Naive B cell (primary cell): ENCODE results near the gene PRM2. TPM values are rescaled to one million over a fixed set of nuclear protein-coding genes. Genes with fewer than 3 reads are reported as not detected.

Source experiments
- ATAC-seq, 2 donors: fragments of 150-1000 bp; cut with Tn5 transposase; 2 replicates each; pipeline ENCODE4 v1.10.0; 2021; ENCODE audit warnings: low read depth in 2 of 2, mild to moderate bottlenecking in 2 of 2, moderate library complexity in 2 of 2
- DNase-seq: peaks from one replicate; pipeline ENCODE4 v3.0.0; 2022
- H3K27ac Mint-ChIP-seq, 6 donors: one replicate each; pipeline ENCODE4 v1.8.0; 2020 to 2022; ENCODE audit warnings: mild to moderate bottlenecking in 6 of 6, mixed read lengths in 6 of 6, moderate library complexity in 5 of 6, inconsistent platforms in 2 of 6
- H3K27me3 Mint-ChIP-seq, 3 donors: one replicate each; pipeline ENCODE4 v1.8.0; 2021 to 2022; ENCODE audit warnings: mixed read lengths in 3 of 3, mild to moderate bottlenecking in 1 of 3
- H3K36me3 Mint-ChIP-seq, 2 donors: one replicate each; pipeline ENCODE4 v1.8.0; 2020 to 2022; ENCODE audit warnings: mixed read lengths in 2 of 2, inconsistent platforms in 1 of 2, mild to moderate bottlenecking in 1 of 2
- H3K4me1 Mint-ChIP-seq, 3 donors: one replicate each; pipeline ENCODE4 v1.8.0; 2020 to 2022; ENCODE audit warnings: mixed read lengths in 3 of 3, inconsistent platforms in 1 of 3, mild to moderate bottlenecking in 1 of 3, moderate library complexity in 1 of 3
- H3K4me3 Mint-ChIP-seq, 8 donors: one replicate each; pipeline ENCODE4 v1.8.0; 2020 to 2022; ENCODE audit warnings: mild to moderate bottlenecking in 8 of 8, mixed read lengths in 8 of 8, moderate library complexity in 8 of 8, inconsistent platforms in 2 of 8
- H3K9me3 Mint-ChIP-seq, 7 donors: one replicate each; pipeline ENCODE4 v1.8.0; 2020 to 2022; ENCODE audit warnings: mixed read lengths in 7 of 7, mild to moderate bottlenecking in 5 of 7, inconsistent platforms in 2 of 7, moderate library complexity in 1 of 7
- polyA plus RNA-seq, 6 donors: library from polyadenylated mRNA; unstranded; fragments of 300-500 nt; fragmentation: Illumina TruSeq; gene quantifications; one replicate each; pipeline ENCODE4 v1.2.3, GENCODE V29; 2021; ENCODE audit warnings: low read depth in 6 of 6

Gene PRM2
- polyA plus RNA-seq, 6 donors from 2014 or later: not detected

- Mint-ChIP-seq H3K4me1 (peaks cover 18 to 35% (median 29%) of the 10 kb centered on the region in 3 donors), H3K27ac (peak overlapping the region; percentile 88 to 96 (median 94))
- DNase-seq: no peak
Observed at GRCh38 chr16:11225677-11226549, 50.4 kb downstream of the PRM2 start.

More at GRCh38 chr16:11225677-11226549, 50.4 kb downstream of the PRM2 start:
- Mint-ChIP-seq H3K27me3 (no peaks in the 10 kb centered on the region), H3K36me3 (no peaks in the 10 kb centered on the region), H3K4me3 (peak overlapping the region; percentile 50 to 90 (median 82)), H3K9me3 (no peaks in the 10 kb centered on the region)
- no peak for ATAC-seq

Other genes starting within 250 kb of the PRM2 start
- 10 to 100 TPM; 19.8 to 62.0 (median 32.5) TPM for gene SOCS1, start 20.3 kb downstream of the PRM2 start, polyA plus RNA-seq
- not detected for gene TNP2, start 7.2 kb downstream of the PRM2 start, polyA plus RNA-seq
- not detected for gene PRM3, start 2.9 kb downstream of the PRM2 start, polyA plus RNA-seq
- not detected for gene PRM1, start 4.8 kb upstream of the PRM2 start, polyA plus RNA-seq
- 10 to 100 TPM; 18.1 to 38.3 (median 30.0) TPM for gene RMI2, start 69.0 kb upstream of the PRM2 start, polyA plus RNA-seq